Nephron (organoid): ENCODE results near the gene PITPNC1.
A peak's percentile ranks its signal among the peaks of the same experiment; 100 is the strongest.
"Not testable (repeated sequence)": the region's sequence is repeated elsewhere in the genome, so short reads cannot be mapped to it uniquely, and the experiment has no call there.

Experiments used
- H3K27ac Mint-ChIP-seq, 3 experiments: 2 replicates each; pipeline ENCODE4 v1.8.0; 2020; ENCODE audit warnings: mixed read lengths in 3 of 3, mild to moderate bottlenecking in 2 of 3, moderate library complexity in 1 of 3
- H3K27me3 Mint-ChIP-seq: 2 replicates; pipeline ENCODE4 v1.8.0; 2021; ENCODE audit warnings: low read depth, mild to moderate bottlenecking, moderate library complexity, mixed read lengths
- H3K36me3 Mint-ChIP-seq: 2 replicates; pipeline ENCODE4 v1.8.0; 2020; ENCODE audit warnings: low read depth, mixed read lengths
- H3K4me1 Mint-ChIP-seq: 2 replicates; pipeline ENCODE4 v1.8.0; 2020; ENCODE audit warnings: mixed read lengths
- H3K4me3 Mint-ChIP-seq, 3 experiments: 2 replicates each; pipeline ENCODE4 v1.8.0; 2020; ENCODE audit warnings: mild to moderate bottlenecking in 3 of 3, mixed read lengths in 3 of 3, moderate library complexity in 2 of 3
- H3K9me3 Mint-ChIP-seq: 2 replicates; pipeline ENCODE4 v1.8.0; 2020; ENCODE audit warnings: mixed read lengths
- TF ChIP-seq, protein P1 (sequence below), 3 experiments: fragments of 200-600 bp; sonication (generic); IDR thresholded peaks; one replicate each; pipeline ENCODE4 v1.5.0; 2021; ENCODE audit warnings: antibody characterized with exemption in 3 of 3; ENCODE audit not compliant: unreplicated experiment in 3 of 3

The PITPNC1 gene

DNA sequence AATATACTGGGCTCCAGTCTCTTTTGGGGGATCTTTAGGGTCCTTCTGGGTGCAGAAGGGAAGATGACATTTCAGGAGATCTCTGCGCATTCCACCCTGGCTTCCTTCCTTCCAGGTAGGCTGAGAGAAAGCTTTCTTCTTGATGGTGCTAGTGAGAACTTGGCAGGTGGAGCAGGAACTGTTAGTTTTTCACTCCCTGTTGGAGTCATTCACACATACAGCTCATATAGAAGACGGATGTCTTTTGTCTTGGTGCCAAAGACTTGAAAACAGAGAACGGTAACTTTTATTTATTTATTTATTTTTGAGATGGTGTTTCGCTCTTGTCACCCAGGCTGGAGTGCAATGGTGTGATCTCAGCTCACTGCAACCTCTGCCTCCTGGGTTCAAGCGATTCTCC, 43.9 kb downstream of the PITPNC1 start:
- Mint-ChIP-seq H3K27ac (no peak overlapping the region), H3K27me3 (no peaks in the 10 kb centered on the region), H3K36me3 (no peaks in the 10 kb centered on the region), H3K9me3 (no peaks in the 10 kb centered on the region), H3K4me1 (no peaks in the 10 kb centered on the region), H3K4me3 (no peak overlapping the region)
- TF ChIP-seq, protein P1, sequence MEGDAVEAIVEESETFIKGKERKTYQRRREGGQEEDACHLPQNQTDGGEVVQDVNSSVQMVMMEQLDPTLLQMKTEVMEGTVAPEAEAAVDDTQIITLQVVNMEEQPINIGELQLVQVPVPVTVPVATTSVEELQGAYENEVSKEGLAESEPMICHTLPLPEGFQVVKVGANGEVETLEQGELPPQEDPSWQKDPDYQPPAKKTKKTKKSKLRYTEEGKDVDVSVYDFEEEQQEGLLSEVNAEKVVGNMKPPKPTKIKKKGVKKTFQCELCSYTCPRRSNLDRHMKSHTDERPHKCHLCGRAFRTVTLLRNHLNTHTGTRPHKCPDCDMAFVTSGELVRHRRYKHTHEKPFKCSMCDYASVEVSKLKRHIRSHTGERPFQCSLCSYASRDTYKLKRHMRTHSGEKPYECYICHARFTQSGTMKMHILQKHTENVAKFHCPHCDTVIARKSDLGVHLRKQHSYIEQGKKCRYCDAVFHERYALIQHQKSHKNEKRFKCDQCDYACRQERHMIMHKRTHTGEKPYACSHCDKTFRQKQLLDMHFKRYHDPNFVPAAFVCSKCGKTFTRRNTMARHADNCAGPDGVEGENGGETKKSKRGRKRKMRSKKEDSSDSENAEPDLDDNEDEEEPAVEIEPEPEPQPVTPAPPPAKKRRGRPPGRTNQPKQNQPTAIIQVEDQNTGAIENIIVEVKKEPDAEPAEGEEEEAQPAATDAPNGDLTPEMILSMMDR (IDR thresholded peaks at IDR 0.05; ENCODE audit: unreplicated experiment in 3 of 3), result no peak

GRCh38 chr17:67421869-67422273, 44.8 kb downstream of the PITPNC1 start:
- no peaks in the 10 kb centered on the region for H3K36me3 Mint-ChIP-seq
- no peaks in the 10 kb centered on the region for H3K9me3 Mint-ChIP-seq
- no peak overlapping the region for H3K27ac Mint-ChIP-seq
- no peaks in the 10 kb centered on the region for H3K27me3 Mint-ChIP-seq
- H3K4me3 Mint-ChIP-seq, result no peak overlapping the region
- TF ChIP-seq, protein P1 (IDR thresholded peaks at IDR 0.05; ENCODE audit: unreplicated experiment in 3 of 3), result no peak
- H3K4me1 Mint-ChIP-seq, result no peaks in the 10 kb centered on the region

DNA sequence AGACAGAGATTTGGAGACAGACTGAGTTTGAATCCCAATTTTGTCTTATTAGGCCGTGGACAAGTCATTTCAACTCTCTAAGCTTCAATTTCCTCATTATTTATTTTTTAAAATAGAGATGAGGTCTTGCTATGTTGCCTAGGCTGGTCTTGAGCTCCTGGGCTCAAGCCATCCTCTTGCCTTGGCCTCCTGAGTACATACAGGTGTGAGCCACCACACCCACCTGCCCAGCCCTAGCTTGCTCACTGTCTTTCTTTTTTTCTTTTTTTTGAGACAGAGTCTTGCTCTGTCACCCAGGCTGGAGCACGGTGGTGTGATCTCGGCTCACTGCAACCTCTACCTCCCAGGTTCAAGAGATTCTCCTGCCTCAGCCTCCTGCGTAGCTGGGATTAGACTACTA, 45.2 kb downstream of the PITPNC1 start:
- H3K4me1 Mint-ChIP-seq, H3K4me3 Mint-ChIP-seq, H3K27me3 Mint-ChIP-seq, H3K27ac Mint-ChIP-seq, H3K36me3 Mint-ChIP-seq, H3K9me3 Mint-ChIP-seq: not testable (repeated sequence)

DNA sequence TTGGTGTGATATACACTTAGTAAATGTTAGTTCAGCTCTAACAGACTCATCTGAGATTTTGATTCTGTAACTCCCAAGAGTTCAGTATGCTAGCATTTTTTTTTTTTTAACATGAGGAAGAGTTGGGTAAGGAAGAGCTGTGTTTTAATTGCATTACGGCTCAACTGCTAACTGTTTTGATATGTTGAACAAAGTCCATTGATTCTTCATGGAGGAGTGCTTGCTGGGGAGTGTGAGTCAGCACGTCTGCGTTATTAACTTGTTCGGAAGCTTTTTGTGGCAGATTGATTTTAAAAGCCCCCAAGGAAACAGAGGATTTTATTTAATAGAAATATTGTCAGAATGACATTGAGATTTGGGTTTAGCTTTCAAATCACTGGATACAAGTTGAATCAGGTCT, 45.8 kb downstream of the PITPNC1 start:
- no peak overlapping the region for H3K27ac Mint-ChIP-seq
- H3K9me3 Mint-ChIP-seq, result no peaks in the 10 kb centered on the region
- TF ChIP-seq, protein P1 (IDR thresholded peaks at IDR 0.05; ENCODE audit: unreplicated experiment in 3 of 3), result no peak
- H3K36me3 Mint-ChIP-seq, result no peaks in the 10 kb centered on the region
- H3K27me3 Mint-ChIP-seq, result no peaks in the 10 kb centered on the region
- no peak overlapping the region for H3K4me3 Mint-ChIP-seq
- no peaks in the 10 kb centered on the region for H3K4me1 Mint-ChIP-seq

DNA sequence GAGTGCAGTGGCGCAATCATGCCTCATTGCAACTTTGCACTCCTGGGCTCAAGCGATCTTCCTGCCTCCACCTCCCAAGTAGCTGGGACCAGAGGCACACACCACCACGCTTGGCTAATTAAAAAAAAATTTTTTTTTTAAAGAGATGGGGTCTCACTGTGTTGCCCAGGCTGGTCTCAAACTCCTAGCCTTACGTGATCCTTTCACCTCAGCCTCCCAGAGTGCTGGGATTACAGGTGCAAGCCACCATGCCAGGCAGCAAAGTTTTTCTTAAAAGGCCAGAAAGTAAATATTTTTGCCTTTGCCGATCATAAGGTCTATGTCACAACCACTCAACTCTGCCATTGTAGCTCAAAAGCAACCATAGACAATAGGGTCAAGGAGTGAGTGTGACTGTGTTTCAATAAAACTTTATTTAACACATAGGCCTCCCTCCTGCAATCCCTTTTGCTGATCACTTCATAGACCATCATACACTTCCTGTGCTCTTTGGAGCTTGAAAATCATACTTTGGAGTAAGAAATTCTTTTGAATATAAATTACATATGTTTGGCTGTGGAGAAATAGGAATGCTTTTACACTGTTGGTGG, 48.6 kb downstream of the PITPNC1 start:
- TF ChIP-seq, protein P1 (IDR thresholded peaks at IDR 0.05; ENCODE audit: unreplicated experiment in 3 of 3), result no peak
- Mint-ChIP-seq H3K36me3 (no peaks in the 10 kb centered on the region), H3K27ac (no peak overlapping the region), H3K27me3 (no peaks in the 10 kb centered on the region), H3K4me3 (no peak overlapping the region), H3K4me1 (no peaks in the 10 kb centered on the region), H3K9me3 (no peaks in the 10 kb centered on the region)

GRCh38 chr17:67427424-67427823, 50.3 kb downstream of the PITPNC1 start:
- H3K27ac Mint-ChIP-seq, result peak overlapping the region in 1 of 3 experiments; percentile 40
- no peaks in the 10 kb centered on the region for H3K36me3 Mint-ChIP-seq
- TF ChIP-seq, protein P1 (IDR thresholded peaks at IDR 0.05; ENCODE audit: unreplicated experiment in 3 of 3), result no peak
- H3K4me1 Mint-ChIP-seq, result no peaks in the 10 kb centered on the region
- no peaks in the 10 kb centered on the region for H3K9me3 Mint-ChIP-seq
- H3K4me3 Mint-ChIP-seq, result no peak overlapping the region
- no peaks in the 10 kb centered on the region for H3K27me3 Mint-ChIP-seq

- H3K36me3 Mint-ChIP-seq, H3K9me3 Mint-ChIP-seq, H3K4me1 Mint-ChIP-seq, H3K4me3 Mint-ChIP-seq, H3K27me3 Mint-ChIP-seq, H3K27ac Mint-ChIP-seq: not testable (repeated sequence)
These were observed 53.4 kb downstream of the PITPNC1 start for GRCh38 chr17:67430515-67430914.
